ENCODE results near the gene ACTR6. TPM values are rescaled to one million over a fixed set of nuclear protein-coding genes. Genes with fewer than 3 reads are reported as not detected.

Gene ACTR6
- total and polyA plus RNA-seq, 2 donors (not counting 3 experiments of a cell fraction or from before 2014, with no cell fraction given) = 7.5 to 23.2 TPM

- Histone ChIP-seq H3K4me3 (replicated peaks in 1 of 3; ENCODE audit: insufficient read depth in 1 of 3, low read depth in 1 of 3, low read length in 3 of 3) (no peak overlapping the region), H3K9me1 (replicated peaks; ENCODE audit: control insufficient read depth, extremely low read depth, insufficient read depth, low read length) (no peaks in the 10 kb centered on the region), H3K36me3 (ENCODE audit: control insufficient read depth in 2 of 2, extremely low read depth in 1 of 2, insufficient read depth in 2 of 2, low read length in 2 of 2) (no peaks in the 10 kb centered on the region), H2AFZ (ENCODE audit: low read depth, low read length) (no peak overlapping the region), H4K20me1 (replicated peaks; ENCODE audit: control insufficient read depth, extremely low read depth, insufficient read depth, low read length) (no peaks in the 10 kb centered on the region), H3K9me3 (replicated peaks; ENCODE audit: control insufficient read depth, insufficient read depth, low read length) (no peaks in the 10 kb centered on the region), H3K4me1 (ENCODE audit: control insufficient read depth, extremely low read depth, insufficient read depth, low read length) (no peaks in the 10 kb centered on the region), H3K79me2 (ENCODE audit: control insufficient read depth, insufficient read depth, low read length) (no peaks in the 10 kb centered on the region), H3K27me3 (ENCODE audit: control insufficient read depth in 2 of 2, insufficient read depth in 2 of 2, low read length in 2 of 2) (no peaks in the 10 kb centered on the region), H3K9ac (replicated peaks; ENCODE audit: extremely low read depth, insufficient read depth, low read length) (no peak overlapping the region), H3K27ac (ENCODE audit: insufficient read depth, low read depth, low read length) (no peak overlapping the region), H3K4me2 (ENCODE audit: insufficient read depth, low read length) (no peak overlapping the region)
- dilution Hi-C loops (cut with MboI; ENCODE audit: extremely low pct_ligation_motif_present, low sequenced_read_pairs) (no loop called here), intact Hi-C loops (cut with micrococcal nuclease) (no loop called here)
- FAIRE-seq = no peak
- TF ChIP-seq POLR2AphosphoS5 (IDR thresholded peaks at IDR 0.05; ENCODE audit: insufficient read depth, low read depth, low read length) (no peak), MYC (IDR thresholded peaks at IDR 0.05; ENCODE audit: low read depth, low read length) (no peak), CTCF (IDR thresholded peaks at IDR 0.05; ENCODE audit: extremely low read depth in 1 of 2, insufficient read depth in 1 of 2, low read depth in 1 of 2, low read length in 2 of 2) (no peak), POLR2A (IDR thresholded peaks at IDR 0.05; ENCODE audit: low read depth, low read length) (no peak), FOS (IDR thresholded peaks at IDR 0.05; ENCODE audit: borderline replicate concordance, insufficient read depth, low read length) (no peak), GATA2 (IDR thresholded peaks at IDR 0.05; ENCODE audit: insufficient read depth, insufficient read length, low read depth, low read length) (no peak), MAX (IDR thresholded peaks at IDR 0.05; ENCODE audit: insufficient read depth, insufficient read length) (no peak)
- no peak for DNase-seq (ENCODE audit: low read depth, low spot score)
- CTCF ChIA-PET = interaction anchor here (1.2 kb wide), 1 partner anchor 156 kb away, joined by 4 read pairs; no protein-coding TSS in a partner anchor
- POLR2A ChIA-PET = no interaction called here
- BruUV-seq (replicated peaks) = no TSS peak
Measured at GRCh38 chr12:100248886-100249285, 48.3 kb downstream of the ACTR6 start.

Measured in endothelial cell of umbilical vein (primary cell).